OCI-LY3 (cell line): ENCODE data around the gene IL1RAP.

Source experiments
- H2AFZ ChIP-seq: fragments of 200-600, 300-600 bp; shearing (Covaris generic); 2 replicates; pipeline ENCODE4 v1.6.0; 2014; ENCODE audit warnings: antibody characterized with exemption, low read depth, low read length
- H3K27ac ChIP-seq: fragments of 200-600, 300-600 bp; sonication (generic); 2 replicates; pipeline ENCODE4 v1.5.1; 2014; ENCODE audit warnings: mild to moderate bottlenecking, low read length, moderate library complexity, mixed read lengths
- H3K27me3 ChIP-seq: fragments of 200-600, 300-600 bp; sonication (generic); 2 replicates; pipeline ENCODE4 v1.6.1; 2014; ENCODE audit warnings: low read depth, low read length, mixed read lengths
- H3K36me3 ChIP-seq: fragments of 200-600, 300-600 bp; sonication (generic); replicated peaks from 2 replicates; pipeline ENCODE3; 2014; ENCODE audit warnings: low read depth, low read length, mixed read lengths
- H3K4me1 ChIP-seq: fragments of 300-600, 200-600 bp; sonication (generic); 2 replicates; pipeline ENCODE4 v1.6.1; 2014; ENCODE audit warnings: low read length, mixed read lengths
- H3K4me2 ChIP-seq: fragments of 200-600, 300-600 bp; sonication (generic); 2 replicates; pipeline ENCODE4 v1.6.1; 2014; ENCODE audit warnings: low read length, mixed read lengths
- H3K4me3 ChIP-seq: fragments of 300-600, 200-600 bp; sonication (generic); 2 replicates; pipeline ENCODE4 v1.5.1; 2014; ENCODE audit warnings: antibody characterized with exemption, mild to moderate bottlenecking, low read length, moderate library complexity
- H3K79me2 ChIP-seq: fragments of 300-600, 200-600 bp; shearing (Covaris generic); 2 replicates; pipeline ENCODE4 v1.6.1; 2014; ENCODE audit warnings: mild to moderate bottlenecking, low read length, mixed read lengths
- H3K9ac ChIP-seq: fragments of 300-600, 200-600 bp; shearing (Covaris generic); 2 replicates; pipeline ENCODE4 v1.6.0; 2014; ENCODE audit warnings: mild to moderate bottlenecking, low read length, moderate library complexity
- H3K9me3 ChIP-seq: fragments of 200-600, 300-600 bp; shearing (Covaris generic); 2 replicates; pipeline ENCODE4 v1.6.1; 2014; ENCODE audit warnings: low read length, mixed read lengths; ENCODE audit not compliant: insufficient read depth
- H4K20me1 ChIP-seq: fragments of 200-600, 300-600 bp; sonication (generic); 2 replicates; pipeline ENCODE4 v1.6.1; 2016; ENCODE audit warnings: low read length, mixed read lengths; ENCODE audit not compliant: insufficient read depth
- EZH2phosphoT487 ChIP-seq: fragments of 200-600 bp; shearing (Covaris generic); IDR thresholded peaks from 2 replicates; pipeline ENCODE4 v1.6.1; 2018; ENCODE audit warnings: antibody characterized with exemption, mixed run types, low read depth
- TF ChIP-seq, protein P1 (sequence below): fragments of 200-600, 300-600 bp; sonication (generic); IDR thresholded peaks from 2 replicates; pipeline ENCODE4 v1.5.1; 2014; ENCODE audit warnings: antibody characterized with exemption, low read length, low read depth

Gene IL1RAP

DNA sequence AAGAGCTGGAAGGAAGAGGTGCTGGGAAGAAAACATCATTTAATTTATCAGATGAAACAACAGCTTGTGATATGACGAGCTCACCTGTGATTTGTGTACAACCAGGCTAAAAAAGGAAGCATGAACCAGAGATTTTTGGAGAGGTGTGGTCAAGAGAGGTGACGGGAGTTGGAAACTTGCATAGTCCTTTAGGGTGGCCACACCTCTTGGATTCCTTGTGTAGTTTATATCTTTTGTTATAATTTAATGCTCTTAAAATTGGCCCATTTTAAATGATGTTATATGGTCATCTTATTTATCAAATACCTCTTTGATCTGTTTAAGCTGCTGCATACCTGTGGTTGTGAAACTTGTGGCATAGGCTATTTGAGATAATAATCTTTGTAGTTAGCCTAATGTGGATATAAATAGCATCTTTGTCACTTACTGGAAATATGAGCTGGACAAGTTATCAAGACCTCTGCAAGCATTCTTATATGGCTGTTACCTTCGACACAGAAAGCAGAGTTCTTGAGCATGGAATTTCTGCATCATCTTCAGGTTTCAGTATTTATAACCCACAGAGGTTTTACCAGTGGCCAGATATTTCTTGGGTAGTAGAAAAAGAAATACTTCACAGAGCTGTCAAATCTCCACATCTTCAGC, 49.1 kb downstream of the IL1RAP start:
- H3K9ac ChIP-seq = no peak overlapping the region
- no peak overlapping the region for H3K27ac ChIP-seq
- no peaks in the 10 kb centered on the region for H3K36me3 ChIP-seq
- H3K4me1 ChIP-seq = no peaks in the 10 kb centered on the region
- H3K4me3 ChIP-seq = no peak overlapping the region
- H2AFZ ChIP-seq = no peak overlapping the region
- TF ChIP-seq, protein P1, sequence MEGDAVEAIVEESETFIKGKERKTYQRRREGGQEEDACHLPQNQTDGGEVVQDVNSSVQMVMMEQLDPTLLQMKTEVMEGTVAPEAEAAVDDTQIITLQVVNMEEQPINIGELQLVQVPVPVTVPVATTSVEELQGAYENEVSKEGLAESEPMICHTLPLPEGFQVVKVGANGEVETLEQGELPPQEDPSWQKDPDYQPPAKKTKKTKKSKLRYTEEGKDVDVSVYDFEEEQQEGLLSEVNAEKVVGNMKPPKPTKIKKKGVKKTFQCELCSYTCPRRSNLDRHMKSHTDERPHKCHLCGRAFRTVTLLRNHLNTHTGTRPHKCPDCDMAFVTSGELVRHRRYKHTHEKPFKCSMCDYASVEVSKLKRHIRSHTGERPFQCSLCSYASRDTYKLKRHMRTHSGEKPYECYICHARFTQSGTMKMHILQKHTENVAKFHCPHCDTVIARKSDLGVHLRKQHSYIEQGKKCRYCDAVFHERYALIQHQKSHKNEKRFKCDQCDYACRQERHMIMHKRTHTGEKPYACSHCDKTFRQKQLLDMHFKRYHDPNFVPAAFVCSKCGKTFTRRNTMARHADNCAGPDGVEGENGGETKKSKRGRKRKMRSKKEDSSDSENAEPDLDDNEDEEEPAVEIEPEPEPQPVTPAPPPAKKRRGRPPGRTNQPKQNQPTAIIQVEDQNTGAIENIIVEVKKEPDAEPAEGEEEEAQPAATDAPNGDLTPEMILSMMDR = no peak
- no peak for TF ChIP-seq EZH2phosphoT487
- H3K79me2 ChIP-seq = no peaks in the 10 kb centered on the region
- H4K20me1 ChIP-seq = no peaks in the 10 kb centered on the region
- no peaks in the 10 kb centered on the region for H3K27me3 ChIP-seq
- H3K4me2 ChIP-seq = no peak overlapping the region
- H3K9me3 ChIP-seq = no peaks in the 10 kb centered on the region

DNA sequence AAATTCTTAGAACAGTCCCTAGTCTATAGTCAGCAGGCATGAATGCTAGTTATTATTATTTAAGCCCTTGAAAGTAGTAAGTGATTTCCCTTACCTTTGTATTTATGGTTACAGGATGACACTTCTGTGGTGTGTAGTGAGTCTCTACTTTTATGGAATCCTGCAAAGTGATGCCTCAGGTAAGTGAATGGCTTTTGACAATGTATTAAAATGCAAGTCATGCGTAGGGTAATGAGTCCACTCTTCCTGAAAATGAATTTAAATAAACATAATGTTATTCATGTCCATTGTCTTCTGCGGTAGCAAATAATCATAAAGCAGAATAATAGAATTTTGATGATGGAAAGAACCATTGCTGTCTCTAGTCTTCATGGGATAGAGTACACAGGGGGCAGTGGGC, 50.3 kb downstream of the IL1RAP start:
- Histone ChIP-seq H3K4me3 (no peak overlapping the region), H3K27me3 (no peaks in the 10 kb centered on the region), H3K36me3 (no peaks in the 10 kb centered on the region), H2AFZ (no peak overlapping the region), H3K79me2 (no peaks in the 10 kb centered on the region), H3K9ac (no peak overlapping the region), H3K27ac (no peak overlapping the region), H4K20me1 (no peaks in the 10 kb centered on the region), H3K4me1 (no peaks in the 10 kb centered on the region), H3K4me2 (no peak overlapping the region), H3K9me3 (no peaks in the 10 kb centered on the region)
- TF ChIP-seq, protein P1 = no peak
- TF ChIP-seq EZH2phosphoT487 = no peak

DNA sequence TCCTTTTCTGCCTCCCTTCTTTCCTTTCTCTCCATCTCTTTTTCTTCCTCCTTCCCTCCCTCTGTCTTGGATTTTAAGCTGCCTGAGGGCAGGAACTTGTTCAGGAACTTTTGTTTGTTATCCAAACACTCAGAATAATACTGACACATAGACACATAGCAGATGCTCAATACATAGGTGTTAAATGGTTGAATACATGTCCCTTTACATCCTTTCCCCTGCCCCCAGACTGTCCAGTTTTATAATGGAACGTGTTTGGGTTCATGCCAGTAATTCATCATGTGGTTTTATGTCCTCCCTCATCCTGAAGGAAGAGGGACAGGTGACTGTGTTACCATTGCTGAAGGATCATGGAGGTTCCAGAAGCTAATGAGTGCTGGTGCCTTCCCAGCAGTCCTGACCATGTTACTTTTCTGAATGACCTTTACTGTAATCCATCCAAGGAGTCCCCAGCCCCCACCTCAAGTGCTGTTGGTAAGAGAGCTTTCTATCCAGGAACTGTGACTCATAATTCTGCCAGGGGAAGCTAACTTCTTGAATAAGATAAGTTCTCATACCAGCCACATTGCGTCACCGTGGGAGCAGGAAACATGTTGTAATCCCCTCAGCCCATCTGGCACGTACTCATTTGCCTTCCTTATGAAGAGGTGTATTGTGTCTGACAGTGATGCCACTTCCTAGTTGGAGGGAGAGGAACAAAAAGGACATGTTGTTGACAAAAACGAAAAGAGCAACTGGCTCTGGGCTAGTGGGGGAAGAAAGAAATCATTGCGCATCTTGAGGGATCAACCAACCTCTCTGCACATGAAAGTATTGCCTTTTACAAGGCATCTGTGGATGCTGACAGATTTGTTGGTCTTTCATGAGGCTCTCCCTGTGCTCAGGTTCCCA, 52.4 kb downstream of the IL1RAP start:
- Histone ChIP-seq H3K27ac (no peak overlapping the region), H3K9me3 (no peaks in the 10 kb centered on the region), H3K9ac (no peak overlapping the region), H3K4me3 (no peak overlapping the region), H3K4me1 (no peaks in the 10 kb centered on the region), H3K4me2 (no peak overlapping the region), H3K36me3 (no peaks in the 10 kb centered on the region), H3K79me2 (no peaks in the 10 kb centered on the region), H2AFZ (no peak overlapping the region), H3K27me3 (no peaks in the 10 kb centered on the region), H4K20me1 (no peaks in the 10 kb centered on the region)
- TF ChIP-seq EZH2phosphoT487 = no peak
- TF ChIP-seq, protein P1 = no peak

DNA sequence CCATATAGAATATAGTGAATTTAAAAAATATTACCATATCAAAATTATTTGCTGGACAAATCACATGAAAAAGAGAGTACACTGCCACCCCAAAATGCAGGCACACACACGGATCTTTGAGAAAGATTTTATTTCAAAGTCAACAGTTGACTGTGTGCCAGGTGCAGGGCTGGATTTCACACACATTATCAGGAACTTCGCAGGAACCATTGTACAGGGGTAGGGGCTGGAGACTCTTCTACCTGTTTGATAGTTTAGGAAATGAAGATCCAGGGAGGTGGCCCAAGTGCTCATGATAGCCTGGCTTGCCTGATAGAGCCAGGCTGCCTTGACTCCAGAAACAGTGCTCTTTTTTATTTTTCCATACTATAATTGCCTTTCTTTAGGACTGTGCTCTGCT, 54.2 kb downstream of the IL1RAP start:
- TF ChIP-seq EZH2phosphoT487 = no peak
- TF ChIP-seq, protein P1 = no peak
- no peak overlapping the region for H3K27ac ChIP-seq
- H2AFZ ChIP-seq = no peak overlapping the region
- H3K4me1 ChIP-seq = no peaks in the 10 kb centered on the region
- H3K9me3 ChIP-seq = no peaks in the 10 kb centered on the region
- no peaks in the 10 kb centered on the region for H3K36me3 ChIP-seq
- no peaks in the 10 kb centered on the region for H3K79me2 ChIP-seq
- H3K27me3 ChIP-seq = no peaks in the 10 kb centered on the region
- no peaks in the 10 kb centered on the region for H4K20me1 ChIP-seq
- no peak overlapping the region for H3K4me2 ChIP-seq
- no peak overlapping the region for H3K4me3 ChIP-seq
- H3K9ac ChIP-seq = no peak overlapping the region
